Prostate gland (tissue), 2 donors: Measurements from ENCODE around the gene ACER3.

ENCODE experiments used
- CTCF ChIP-seq, 4 experiments: fragments of 200-600 bp in 2 of 4; fragments of 450-650 bp in 2 of 4; sonication (generic) in 2 of 4; IDR thresholded peaks; 1 replicate in 3 of 4; 2 replicates in 1 of 4; pipeline ENCODE4 v1.5.1; 2016 to 2019; ENCODE audit warnings: antibody characterized with exemption in 4 of 4, mild to moderate bottlenecking in 2 of 4, moderate library complexity in 2 of 4
- POLR2A ChIP-seq: fragments of 450-650 bp; IDR thresholded peaks from one replicate; pipeline ENCODE4 v1.6.1; 2016; ENCODE audit warnings: antibody characterized with exemption, mild to moderate bottlenecking

- TF ChIP-seq CTCF (IDR thresholded peaks at IDR 0.05) (no peak), POLR2A (no peak)
Measured at GRCh38 chr11:76891793-76892192, 31.1 kb downstream of the ACER3 start.
